HG02642 (cell line): ENCODE data around the gene MOB1B.
A peak's percentile ranks its signal among the peaks of the same experiment; 100 is the strongest.

ENCODE experiments used
- ATAC-seq: cut with Tn5 transposase; IDR thresholded peaks from one replicate; pipeline ENCODE4 v1.9.1; 2021; ENCODE audit warnings: mild to moderate bottlenecking; ENCODE audit not compliant: unreplicated experiment, poor library complexity

MOB1B gene

DNA sequence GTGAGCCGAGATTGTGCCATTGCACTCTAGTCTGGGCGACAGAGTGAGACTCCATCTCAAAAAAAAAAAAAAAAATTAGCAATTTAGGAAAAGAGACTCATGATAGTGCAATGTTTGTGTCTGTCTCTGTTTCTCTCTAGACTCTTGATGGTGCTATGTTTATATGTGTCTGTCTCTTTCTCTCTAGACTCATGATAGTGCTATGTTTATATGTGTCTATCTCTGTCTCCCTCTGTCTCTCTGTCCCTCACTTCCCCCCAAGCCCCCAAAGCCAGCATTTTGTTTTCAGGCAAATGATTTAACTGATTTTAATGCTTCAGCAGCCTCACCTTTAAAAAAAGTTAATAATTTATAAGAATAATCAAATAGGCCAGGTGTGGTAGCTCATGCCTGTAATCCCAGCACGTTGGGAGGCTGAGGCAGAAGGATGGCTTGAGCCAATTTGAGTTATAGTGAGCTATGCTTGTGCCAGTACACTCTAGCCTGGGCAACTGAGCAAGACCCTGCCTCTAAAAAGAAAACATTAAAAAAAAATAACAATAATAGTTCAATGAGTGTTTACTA is 6.9 kb downstream of the MOB1B start:
- no peak for ATAC-seq

DNA sequence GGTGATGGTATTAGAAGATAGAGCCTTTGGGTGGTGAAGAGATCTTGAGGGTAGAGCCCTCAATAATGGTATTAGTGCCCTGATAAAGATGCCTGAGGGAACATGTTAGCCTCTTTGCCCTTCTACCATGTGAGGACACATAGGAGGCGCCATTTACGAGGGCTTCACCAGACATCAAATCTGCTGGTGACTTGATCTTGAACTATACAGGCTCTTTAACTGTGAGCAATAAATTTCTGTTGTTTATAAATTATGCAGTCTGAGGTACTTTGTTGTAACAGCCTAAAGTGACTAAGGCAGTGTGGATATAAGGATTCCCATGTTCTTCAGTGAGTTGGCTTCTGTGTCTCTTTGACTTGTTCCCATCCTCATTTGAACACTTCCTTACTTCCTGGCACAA is 11.8 kb downstream of the MOB1B start:
- ATAC-seq: no peak

GRCh38 chr4:70914631-70915030 is 12.5 kb downstream of the MOB1B start:
- no peak for ATAC-seq

- no peak for ATAC-seq
Measured at GRCh38 chr4:70915036-70915815, 13.1 kb downstream of the MOB1B start.

DNA sequence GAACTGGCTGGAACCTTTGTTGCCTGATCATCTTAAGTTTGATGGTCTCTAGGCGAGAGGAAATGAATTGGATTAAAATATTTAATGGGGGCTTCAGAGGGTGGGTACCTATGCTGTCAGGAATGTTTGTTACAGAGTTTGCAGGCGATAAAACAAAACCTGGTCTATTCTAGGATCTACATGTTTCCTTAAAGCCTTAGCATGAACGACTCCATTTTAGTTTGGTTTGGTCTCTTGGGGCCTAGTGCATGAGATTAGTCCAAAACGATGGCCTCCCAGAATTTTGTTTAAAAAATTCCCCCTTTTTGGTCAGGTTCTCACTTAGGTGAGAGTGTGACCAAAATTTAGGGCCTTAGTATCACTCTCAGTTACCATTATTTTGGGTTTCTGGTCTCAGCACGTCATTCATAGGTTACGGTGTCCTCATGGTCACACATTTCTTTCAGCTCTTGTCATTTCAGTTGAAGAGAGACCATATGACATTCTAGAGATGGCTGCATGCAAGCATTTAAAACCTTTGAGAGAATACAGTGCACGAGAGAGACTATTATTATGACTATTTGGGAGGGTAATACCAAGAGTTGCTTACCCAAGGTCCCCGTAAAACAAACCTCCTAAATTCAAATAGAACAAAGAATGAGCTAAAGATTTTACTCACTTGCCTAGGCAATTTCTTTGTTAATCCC is 13.8 kb downstream of the MOB1B start:
- peak; percentile 55 for ATAC-seq

GRCh38 chr4:70920592-70920991 is 18.4 kb downstream of the MOB1B start:
- ATAC-seq: no peak

DNA sequence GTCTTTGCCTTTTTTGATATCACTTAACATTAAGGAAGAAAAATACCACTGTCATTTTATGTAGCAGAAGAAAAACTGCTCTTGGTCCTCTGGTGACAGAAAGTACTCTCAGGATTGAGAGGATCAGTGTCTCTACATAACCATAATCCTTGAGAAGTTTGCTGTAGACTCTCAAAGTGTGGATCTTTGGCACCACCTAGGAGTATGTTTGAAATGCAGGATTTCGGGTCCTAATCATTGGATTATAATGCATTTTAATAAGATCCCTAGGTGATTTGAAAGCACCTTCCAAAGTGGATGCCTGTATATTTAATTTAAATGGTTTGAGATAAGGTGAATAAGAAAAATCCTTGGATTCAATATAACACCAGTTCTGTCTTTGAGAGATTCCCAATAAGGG is 23.2 kb downstream of the MOB1B start:
- ATAC-seq: no peak

GRCh38 chr4:70925899-70926635 is 23.9 kb downstream of the MOB1B start:
- ATAC-seq: peak; percentile 79

- ATAC-seq: peak; percentile 55
Measured at GRCh38 chr4:70927502-70928137, 25.5 kb downstream of the MOB1B start.

GRCh38 chr4:70930530-70931256 is 28.5 kb downstream of the MOB1B start:
- no peak for ATAC-seq

DNA sequence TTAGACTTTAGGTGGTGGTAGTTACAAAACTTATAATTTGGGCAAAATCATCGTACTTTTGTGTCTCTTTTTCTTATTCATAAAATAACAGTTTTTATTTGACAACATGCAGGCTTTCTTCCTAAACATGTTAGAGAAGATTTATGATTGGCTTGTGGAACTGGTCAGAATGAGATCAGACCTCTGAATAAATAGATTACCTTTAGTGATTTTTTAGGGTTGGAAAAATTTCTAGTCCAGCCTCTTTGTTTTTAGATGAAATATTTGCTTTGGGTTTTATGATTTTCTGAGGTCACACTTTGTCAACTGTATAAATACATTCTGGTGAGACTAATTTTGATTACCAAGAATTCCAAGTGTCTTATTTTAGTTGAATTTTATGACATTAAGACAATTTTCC is 29.2 kb downstream of the MOB1B start:
- ATAC-seq: no peak

DNA sequence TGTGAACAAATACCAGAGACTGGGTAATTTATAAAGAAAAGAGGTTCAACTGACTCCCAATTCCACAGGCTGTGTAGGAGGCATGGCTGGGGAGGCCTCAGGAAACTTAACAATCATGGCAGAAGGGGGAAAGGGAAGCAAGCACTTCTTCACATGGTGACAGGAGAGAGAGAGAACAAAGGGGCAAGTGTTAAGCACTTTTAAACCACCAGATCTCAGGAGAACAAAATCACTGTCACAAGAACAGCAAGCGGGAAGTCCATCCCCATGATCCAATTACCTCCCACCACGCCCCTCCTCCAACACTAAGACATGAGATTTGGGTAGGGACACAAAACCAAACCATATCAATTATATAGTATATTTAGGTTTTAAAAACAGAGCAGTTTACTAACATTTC is 30.8 kb downstream of the MOB1B start:
- no peak for ATAC-seq

DNA sequence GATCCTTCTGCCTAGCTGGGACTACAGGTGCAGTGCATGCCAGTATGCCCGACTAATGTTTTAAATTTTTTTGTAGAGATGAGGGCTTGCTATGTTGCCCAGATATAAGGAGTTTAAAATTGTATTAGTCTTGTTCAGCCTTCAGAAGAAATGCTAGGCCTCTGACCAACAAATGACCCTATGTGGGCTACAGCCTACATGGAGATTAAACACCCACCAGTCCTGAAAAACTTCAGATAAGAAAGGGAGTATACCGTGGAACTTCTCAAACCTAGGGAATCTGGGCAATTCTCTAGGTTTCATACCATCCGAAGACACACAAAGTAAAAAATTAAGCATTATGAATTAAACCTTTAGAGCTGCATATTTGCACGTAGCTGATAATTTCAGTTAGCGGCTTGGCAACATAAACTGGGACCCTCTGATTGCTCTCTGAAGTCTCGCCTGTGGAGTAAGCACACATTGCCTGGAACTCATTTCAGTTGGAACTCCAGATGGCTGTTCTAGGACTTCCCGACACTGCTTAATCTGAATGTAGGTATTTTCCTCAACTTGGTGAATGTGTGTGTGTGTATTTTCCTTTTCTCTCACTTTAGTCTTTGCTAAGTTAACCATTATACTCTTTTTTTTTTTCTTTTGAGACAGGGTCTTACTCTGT is 33.0 kb downstream of the MOB1B start:
- ATAC-seq: no peak

DNA sequence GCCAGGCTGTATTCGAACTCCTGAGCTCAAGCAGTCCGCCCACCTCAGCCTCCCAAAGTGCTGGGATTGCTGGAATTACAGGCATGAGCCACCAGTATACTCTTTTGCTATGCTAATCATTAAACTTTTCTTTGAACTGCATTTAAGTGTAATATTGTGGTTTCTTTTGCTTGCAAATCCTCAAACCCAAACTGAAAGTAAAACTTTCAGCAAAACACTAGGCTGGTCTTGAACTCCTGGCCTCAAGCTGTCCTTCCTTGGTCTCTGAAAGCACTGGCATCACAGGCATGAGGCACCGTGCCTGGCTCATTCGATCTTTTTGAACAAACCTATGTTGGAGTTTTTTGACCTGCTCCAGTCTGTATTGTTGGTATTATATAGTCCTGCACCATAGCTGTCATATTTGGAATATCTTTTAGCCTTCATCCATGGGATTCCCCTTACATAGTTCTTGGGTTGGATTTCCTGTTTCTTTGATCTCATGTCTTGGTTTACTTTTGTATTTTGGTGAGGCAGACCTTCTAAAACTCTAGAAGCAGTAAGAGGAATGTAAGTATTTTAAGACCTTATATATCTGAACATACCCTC is 34.1 kb downstream of the MOB1B start:
- no peak for ATAC-seq

DNA sequence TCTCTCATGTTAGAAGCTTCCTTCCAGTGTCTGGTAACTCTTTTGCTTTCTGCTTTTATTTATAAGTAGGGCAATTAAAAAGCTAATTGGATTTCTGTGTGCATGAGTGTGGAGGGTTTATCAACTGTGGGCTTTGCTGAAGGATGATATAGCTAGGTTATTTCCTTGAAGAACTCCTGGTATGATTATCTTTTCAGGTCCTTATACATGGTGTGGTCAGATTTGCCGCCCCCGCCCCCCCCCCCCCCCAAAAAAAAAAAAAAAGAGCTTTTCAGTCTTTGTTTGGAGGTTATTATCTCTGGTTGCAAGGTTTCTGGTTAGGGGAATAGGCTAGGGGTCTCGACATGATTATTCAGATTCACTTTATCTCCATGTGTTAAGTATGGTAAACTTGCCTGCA is 35.9 kb downstream of the MOB1B start:
- no peak for ATAC-seq

DNA sequence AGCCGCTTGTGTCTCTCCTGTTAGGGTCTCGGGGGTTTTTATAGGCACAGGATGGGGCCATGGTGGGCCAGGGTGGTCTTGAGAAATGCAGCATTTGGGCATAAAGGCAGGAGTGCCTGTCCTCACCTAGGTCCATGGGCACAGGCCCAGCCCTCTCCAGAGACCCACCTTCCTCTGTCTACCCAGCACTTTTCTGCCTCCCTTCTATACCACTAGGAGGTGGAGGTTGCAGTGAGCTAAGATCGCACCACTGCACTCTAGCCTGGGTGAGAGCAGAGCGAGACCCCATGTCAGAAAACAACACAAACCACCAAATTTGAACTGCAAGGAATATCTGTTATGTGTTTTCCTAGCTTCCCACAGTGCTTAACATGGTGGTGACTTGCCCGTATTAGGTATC is 38.0 kb downstream of the MOB1B start:
- ATAC-seq: no peak

GRCh38 chr4:70943114-70943513 is 40.9 kb downstream of the MOB1B start:
- peak; percentile 76 for ATAC-seq

- no peak for ATAC-seq
Measured at GRCh38 chr4:70945046-70945445, 42.9 kb downstream of the MOB1B start.

DNA sequence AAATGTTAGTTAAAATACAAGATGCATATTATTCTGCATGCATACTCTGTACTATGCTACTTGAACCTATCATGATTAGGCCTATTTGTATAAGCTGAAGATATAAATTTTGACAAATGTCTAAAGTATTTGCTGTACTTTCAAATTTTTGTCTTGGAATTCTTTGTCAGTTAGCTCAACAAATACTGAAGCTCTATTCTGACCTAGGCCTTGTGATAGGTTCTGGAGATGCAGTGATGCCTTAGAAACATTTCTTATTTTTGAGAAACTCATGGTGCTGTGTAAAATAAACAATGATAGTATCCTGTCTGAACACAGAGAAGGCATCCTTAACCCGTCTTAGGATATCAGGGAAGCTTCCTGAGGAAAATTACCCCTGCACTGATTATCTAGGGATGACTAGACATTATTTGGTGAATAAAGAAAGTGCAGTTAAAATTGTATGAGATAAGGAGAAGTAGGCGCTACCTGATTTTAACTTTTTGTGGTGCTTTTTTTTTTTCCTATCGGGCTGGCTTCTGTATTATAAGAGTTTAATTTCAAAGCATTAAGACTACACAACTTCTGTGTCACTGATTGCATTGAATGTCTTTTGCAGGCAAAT is 43.4 kb downstream of the MOB1B start:
- no peak for ATAC-seq
